Hematopoietic multipotent progenitor cell (in vitro differentiated cells): ENCODE measurements around the gene IGFALS. TPM values are rescaled to one million over a fixed set of nuclear protein-coding genes. Genes with fewer than 3 reads are reported as not detected.
A peak's percentile ranks its signal among the peaks of the same experiment; 100 is the strongest.

Experiments used
- DNase-seq, 3 donors: peaks; one replicate each; pipeline ENCODE4 v3.0.0-alpha.2; 2011 to 2015; ENCODE audit warnings: low read depth in 2 of 3, low spot score in 2 of 3
- total RNA-seq: library from RNA; depleted of rRNA; stranded (reverse); fragments of >200 nt; gene quantifications from one replicate; pipeline ENCODE4 v1.2.3, GENCODE V29; 2012

Gene IGFALS
- total RNA-seq, 1 donor = 0.81 TPM

- no peak for DNase-seq
Measured at GRCh38 chr16:1768061-1768766, 25.3 kb downstream of the IGFALS start.

- no peak for DNase-seq
Measured at GRCh38 chr16:1767116-1767994, 26.1 kb downstream of the IGFALS start.

GRCh38 chr16:1766701-1767100 lies 26.8 kb downstream of the IGFALS start:
- no peak for DNase-seq

- DNase-seq = no peak
Measured at GRCh38 chr16:1766231-1766630, 27.3 kb downstream of the IGFALS start.

GRCh38 chr16:1765826-1766225 lies 27.7 kb downstream of the IGFALS start:
- DNase-seq = no peak

GRCh38 chr16:1764971-1765370 lies 28.5 kb downstream of the IGFALS start:
- no peak for DNase-seq

GRCh38 chr16:1763521-1764511 lies 29.7 kb downstream of the IGFALS start:
- peak in 1 of 3 donors; percentile 12 for DNase-seq

GRCh38 chr16:1762879-1763520 lies 30.5 kb downstream of the IGFALS start:
- DNase-seq = no peak

GRCh38 chr16:1762196-1762878 lies 31.2 kb downstream of the IGFALS start:
- DNase-seq = no peak

GRCh38 chr16:1761751-1762150 lies 31.8 kb downstream of the IGFALS start:
- DNase-seq = no peak

- no peak for DNase-seq
Measured at GRCh38 chr16:1760911-1761310, 32.6 kb downstream of the IGFALS start.

- no peak for DNase-seq
Measured at GRCh38 chr16:1759511-1759910, 34.0 kb downstream of the IGFALS start.

- DNase-seq = no peak
Measured at GRCh38 chr16:1758923-1759322, 34.6 kb downstream of the IGFALS start.

GRCh38 chr16:1757714-1758461 lies 35.6 kb downstream of the IGFALS start:
- DNase-seq = no peak

GRCh38 chr16:1754204-1754603 lies 39.3 kb downstream of the IGFALS start:
- DNase-seq = no peak

GRCh38 chr16:1752853-1753252 lies 40.7 kb downstream of the IGFALS start:
- DNase-seq = no peak

GRCh38 chr16:1751946-1752345 lies 41.6 kb downstream of the IGFALS start:
- DNase-seq = no peak

- no peak for DNase-seq
Measured at GRCh38 chr16:1749152-1750117, 44.1 kb downstream of the IGFALS start.
